Mesendoderm (in vitro differentiated cells): ENCODE measurements around the gene CFAP91.
A peak's percentile ranks its signal among the peaks of the same experiment; 100 is the strongest.

Experiments used
- DNase-seq: peaks from one replicate; pipeline ENCODE4 v3.0.0; 2013
- H2AK5ac ChIP-seq: 2 replicates; pipeline ENCODE4 v1.6.1; 2013; ENCODE audit warnings: low read length, inconsistent platforms
- H2BK120ac ChIP-seq: 2 replicates; pipeline ENCODE4 v1.6.1; 2013; ENCODE audit warnings: low read depth, mild to moderate bottlenecking, low read length, moderate library complexity, mixed read lengths
- H2BK15ac ChIP-seq: replicated peaks from 2 replicates; pipeline ENCODE4 v1.6.1; 2013; ENCODE audit warnings: low read depth, mild to moderate bottlenecking, moderate library complexity
- H2BK5ac ChIP-seq: 2 replicates; pipeline ENCODE4 v1.6.1; 2013; ENCODE audit warnings: low read length, inconsistent platforms
- H3K18ac ChIP-seq: 2 replicates; pipeline ENCODE4 v1.6.1; 2013; ENCODE audit warnings: mild to moderate bottlenecking, low read length, mixed read lengths
- H3K23ac ChIP-seq: one replicate; pipeline ENCODE4 v1.6.1; 2013; ENCODE audit warnings: low read length
- H3K27ac ChIP-seq: 2 replicates; pipeline ENCODE4 v1.5.1; 2013; ENCODE audit warnings: low read depth, mild to moderate bottlenecking, inconsistent platforms, low read length, moderate library complexity
- H3K27me3 ChIP-seq: 2 replicates; pipeline ENCODE4 v1.6.1; 2013; ENCODE audit warnings: low read length, control low read depth, mild to moderate bottlenecking, inconsistent platforms; ENCODE audit not compliant: insufficient read depth, poor library complexity
- H3K36me3 ChIP-seq: 2 replicates; pipeline ENCODE4 v1.6.1; 2013; ENCODE audit warnings: low read length, inconsistent platforms; ENCODE audit not compliant: control insufficient read depth, insufficient read depth
- H3K4ac ChIP-seq: one replicate; pipeline ENCODE4 v1.6.1; 2013; ENCODE audit warnings: low read depth, mild to moderate bottlenecking, low read length, moderate library complexity
- H3K4me1 ChIP-seq: 2 replicates; pipeline ENCODE4 v1.6.1; 2013; ENCODE audit warnings: low read depth, low read length, inconsistent platforms; ENCODE audit not compliant: control insufficient read depth
- H3K4me2 ChIP-seq: 2 replicates; pipeline ENCODE4 v1.6.1; 2013; ENCODE audit warnings: low read length
- H3K4me3 ChIP-seq: 2 replicates; pipeline ENCODE4 v1.5.1; 2013; ENCODE audit warnings: mild to moderate bottlenecking, low read length
- H3K56ac ChIP-seq: one replicate; pipeline ENCODE4 v1.6.1; 2013; ENCODE audit warnings: low read length
- H3K79me1 ChIP-seq: 2 replicates; pipeline ENCODE4 v1.6.1; 2013; ENCODE audit warnings: low read length, inconsistent platforms
- H3K79me2 ChIP-seq: 2 replicates; pipeline ENCODE4 v1.6.1; 2013; ENCODE audit warnings: mild to moderate bottlenecking, low read length; ENCODE audit not compliant: control insufficient read depth, insufficient read depth
- H3K9ac ChIP-seq: 2 replicates; pipeline ENCODE4 v1.6.1; 2013; ENCODE audit warnings: low read length, inconsistent platforms
- H4K5ac ChIP-seq: one replicate; pipeline ENCODE4 v1.6.1; 2013; ENCODE audit warnings: low read length
- H4K8ac ChIP-seq: one replicate; pipeline ENCODE4 v1.6.1; 2013; ENCODE audit warnings: low read depth, mild to moderate bottlenecking, control low read depth, low read length, moderate library complexity
- WGBS: extraction: QIAGEN DNeasy Blood & Tissue Kit; methylation state at CpG from one replicate; pipeline ENCODE4 v1.1.7; 2013; ENCODE audit warnings: low lambda C conversion rate, missing lambda C conversion rate; ENCODE audit not compliant: insufficient coverage; ENCODE audit errors: extremely low coverage; 5-methylcytosine and 5-hydroxymethylcytosine counted together

CFAP91 gene

GRCh38 chr3:119665954-119666559 is 36.8 kb upstream of the CFAP91 start:
- H2BK120ac ChIP-seq = no peak overlapping the region
- no peak overlapping the region for H2BK5ac ChIP-seq
- H3K18ac ChIP-seq = no peak overlapping the region
- H3K27ac ChIP-seq = no peak overlapping the region
- no peaks in the 10 kb centered on the region for H3K36me3 ChIP-seq
- DNase-seq = no peak
- no CpG with 5 or more reads among the region's 6 CpGs for WGBS
- no peaks in the 10 kb centered on the region for H3K27me3 ChIP-seq
- no peak overlapping the region for H3K4me3 ChIP-seq
- no peak overlapping the region for H2AK5ac ChIP-seq
- H3K79me2 ChIP-seq = no peaks in the 10 kb centered on the region
- no peak overlapping the region for H3K4me2 ChIP-seq
- no peak overlapping the region for H3K56ac ChIP-seq
- no peak overlapping the region for H4K8ac ChIP-seq
- no peak overlapping the region for H3K4ac ChIP-seq
- H3K4me1 ChIP-seq = no peaks in the 10 kb centered on the region
- no peak overlapping the region for H2BK15ac ChIP-seq
- H4K5ac ChIP-seq = no peak overlapping the region
- no peak overlapping the region for H3K23ac ChIP-seq
- H3K9ac ChIP-seq = no peak overlapping the region
- H3K79me1 ChIP-seq = no peaks in the 10 kb centered on the region

- Histone ChIP-seq H4K5ac (no peak overlapping the region), H3K27me3 (no peaks in the 10 kb centered on the region), H3K4me3 (no peak overlapping the region), H4K8ac (no peak overlapping the region), H3K27ac (no peak overlapping the region), H2AK5ac (no peak overlapping the region), H3K4me1 (no peaks in the 10 kb centered on the region), H3K18ac (no peak overlapping the region), H3K23ac (no peak overlapping the region), H3K56ac (no peak overlapping the region), H3K79me2 (no peaks in the 10 kb centered on the region), H2BK120ac (no peak overlapping the region), H2BK5ac (no peak overlapping the region), H3K79me1 (peaks cover 2% of the 10 kb centered on the region), H3K9ac (no peak overlapping the region), H3K4ac (no peak overlapping the region), H2BK15ac (no peak overlapping the region), H3K4me2 (no peak overlapping the region), H3K36me3 (no peaks in the 10 kb centered on the region)
- WGBS = no CpG with 5 or more reads among the region's 5 CpGs
- DNase-seq = no peak
Observed at GRCh38 chr3:119669906-119670570, 32.8 kb upstream of the CFAP91 start.

GRCh38 chr3:119672776-119673175 is 30.0 kb upstream of the CFAP91 start:
- no peak overlapping the region for H2BK15ac ChIP-seq
- no peaks in the 10 kb centered on the region for H3K27me3 ChIP-seq
- no CpG with 5 or more reads among the region's 2 CpGs for WGBS
- H3K4ac ChIP-seq = no peak overlapping the region
- no peak overlapping the region for H3K23ac ChIP-seq
- peaks cover 11% of the 10 kb centered on the region for H3K79me2 ChIP-seq
- H3K36me3 ChIP-seq = no peaks in the 10 kb centered on the region
- H3K4me3 ChIP-seq = no peak overlapping the region
- H3K18ac ChIP-seq = no peak overlapping the region
- H4K8ac ChIP-seq = no peak overlapping the region
- H3K4me1 ChIP-seq = peaks cover 4% of the 10 kb centered on the region
- no peak overlapping the region for H2BK5ac ChIP-seq
- no peak overlapping the region for H3K4me2 ChIP-seq
- H3K27ac ChIP-seq = no peak overlapping the region
- H3K56ac ChIP-seq = no peak overlapping the region
- H2BK120ac ChIP-seq = no peak overlapping the region
- H2AK5ac ChIP-seq = no peak overlapping the region
- H3K79me1 ChIP-seq = peaks cover 10% of the 10 kb centered on the region
- DNase-seq = peak; percentile 13
- H4K5ac ChIP-seq = no peak overlapping the region
- H3K9ac ChIP-seq = no peak overlapping the region

GRCh38 chr3:119673875-119674274 is 28.9 kb upstream of the CFAP91 start:
- H3K36me3 ChIP-seq = no peaks in the 10 kb centered on the region
- H3K23ac ChIP-seq = no peak overlapping the region
- no peak overlapping the region for H3K4me3 ChIP-seq
- H3K18ac ChIP-seq = no peak overlapping the region
- no peak overlapping the region for H3K4me2 ChIP-seq
- H2BK5ac ChIP-seq = no peak overlapping the region
- no CpG with 5 or more reads among the region's 18 CpGs for WGBS
- no peak overlapping the region for H3K9ac ChIP-seq
- no peak overlapping the region for H2BK15ac ChIP-seq
- no peak overlapping the region for H3K56ac ChIP-seq
- H3K4ac ChIP-seq = no peak overlapping the region
- H3K27me3 ChIP-seq = no peaks in the 10 kb centered on the region
- H3K79me1 ChIP-seq = peaks cover 10% of the 10 kb centered on the region
- no peak overlapping the region for H2BK120ac ChIP-seq
- H2AK5ac ChIP-seq = no peak overlapping the region
- H4K5ac ChIP-seq = no peak overlapping the region
- no peak overlapping the region for H3K27ac ChIP-seq
- H3K4me1 ChIP-seq = peaks cover 4% of the 10 kb centered on the region
- H4K8ac ChIP-seq = no peak overlapping the region
- H3K79me2 ChIP-seq = peaks cover 11% of the 10 kb centered on the region
- DNase-seq = no peak

GRCh38 chr3:119675188-119675874 is 27.5 kb upstream of the CFAP91 start:
- Histone ChIP-seq H3K79me1 (peaks cover 10% of the 10 kb centered on the region), H3K36me3 (no peaks in the 10 kb centered on the region), H3K18ac (no peak overlapping the region), H2BK5ac (no peak overlapping the region), H3K56ac (peak overlapping the region; percentile 65), H3K27me3 (no peaks in the 10 kb centered on the region), H2BK15ac (no peak overlapping the region), H4K5ac (no peak overlapping the region), H4K8ac (no peak overlapping the region), H3K4me1 (peaks cover 4% of the 10 kb centered on the region), H3K23ac (no peak overlapping the region), H3K4ac (no peak overlapping the region), H3K4me2 (no peak overlapping the region), H3K27ac (no peak overlapping the region), H2BK120ac (no peak overlapping the region), H2AK5ac (no peak overlapping the region), H3K9ac (peak overlapping the region; percentile 93), H3K79me2 (peaks cover 11% of the 10 kb centered on the region), H3K4me3 (no peak overlapping the region)
- no peak for DNase-seq
- no CpG with 5 or more reads among the region's 5 CpGs for WGBS
